AG10803 (cell line): Measurements from ENCODE around the gene ZBTB24.

Source experiments
- DNase-seq: peaks from one replicate; pipeline ENCODE4 v3.0.0; 2010; ENCODE audit warnings: low read depth
- H3K4me3 ChIP-seq: 2 replicates; pipeline ENCODE4 v1.5.1; 2011; ENCODE audit warnings: mild to moderate bottlenecking, low read length, control low read depth
- TF ChIP-seq, protein P1 (sequence below): conservative IDR thresholded peaks from 2 replicates; pipeline ENCODE4 v1.5.1; 2011; ENCODE audit warnings: mild to moderate bottlenecking, low read length, control low read depth, inconsistent platforms

The ZBTB24 gene

DNA sequence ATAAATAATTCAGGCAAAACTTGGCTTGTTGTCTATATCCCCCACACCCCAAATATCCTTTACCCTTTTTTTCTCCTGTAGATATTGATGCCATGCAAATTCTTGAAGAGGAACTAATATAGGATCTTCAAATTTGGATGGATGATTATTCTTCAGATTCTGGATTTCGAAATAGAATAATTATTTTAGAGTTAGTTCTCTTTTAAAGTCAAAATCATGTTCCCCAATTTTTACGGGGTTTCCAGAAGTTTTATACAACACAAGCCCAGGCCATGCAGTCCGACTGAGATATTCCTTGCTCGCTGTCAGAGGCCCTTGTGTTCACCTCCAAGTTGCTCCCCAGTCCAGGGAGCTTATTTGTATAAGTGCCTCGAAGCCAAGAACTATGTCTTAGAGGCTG is 47.0 kb downstream of the ZBTB24 start:
- no peak for DNase-seq
- H3K4me3 ChIP-seq, result no peak overlapping the region
- TF ChIP-seq, protein P1, sequence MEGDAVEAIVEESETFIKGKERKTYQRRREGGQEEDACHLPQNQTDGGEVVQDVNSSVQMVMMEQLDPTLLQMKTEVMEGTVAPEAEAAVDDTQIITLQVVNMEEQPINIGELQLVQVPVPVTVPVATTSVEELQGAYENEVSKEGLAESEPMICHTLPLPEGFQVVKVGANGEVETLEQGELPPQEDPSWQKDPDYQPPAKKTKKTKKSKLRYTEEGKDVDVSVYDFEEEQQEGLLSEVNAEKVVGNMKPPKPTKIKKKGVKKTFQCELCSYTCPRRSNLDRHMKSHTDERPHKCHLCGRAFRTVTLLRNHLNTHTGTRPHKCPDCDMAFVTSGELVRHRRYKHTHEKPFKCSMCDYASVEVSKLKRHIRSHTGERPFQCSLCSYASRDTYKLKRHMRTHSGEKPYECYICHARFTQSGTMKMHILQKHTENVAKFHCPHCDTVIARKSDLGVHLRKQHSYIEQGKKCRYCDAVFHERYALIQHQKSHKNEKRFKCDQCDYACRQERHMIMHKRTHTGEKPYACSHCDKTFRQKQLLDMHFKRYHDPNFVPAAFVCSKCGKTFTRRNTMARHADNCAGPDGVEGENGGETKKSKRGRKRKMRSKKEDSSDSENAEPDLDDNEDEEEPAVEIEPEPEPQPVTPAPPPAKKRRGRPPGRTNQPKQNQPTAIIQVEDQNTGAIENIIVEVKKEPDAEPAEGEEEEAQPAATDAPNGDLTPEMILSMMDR, result no peak

GRCh38 chr6:109434456-109434855 is 48.6 kb downstream of the ZBTB24 start:
- no peak overlapping the region for H3K4me3 ChIP-seq
- TF ChIP-seq, protein P1, result no peak
- peak; percentile 60 for DNase-seq

- H3K4me3 ChIP-seq, result no peak overlapping the region
- DNase-seq, result no peak
- TF ChIP-seq, protein P1, result no peak
Observed at GRCh38 chr6:109429496-109429895, 53.5 kb downstream of the ZBTB24 start.

DNA sequence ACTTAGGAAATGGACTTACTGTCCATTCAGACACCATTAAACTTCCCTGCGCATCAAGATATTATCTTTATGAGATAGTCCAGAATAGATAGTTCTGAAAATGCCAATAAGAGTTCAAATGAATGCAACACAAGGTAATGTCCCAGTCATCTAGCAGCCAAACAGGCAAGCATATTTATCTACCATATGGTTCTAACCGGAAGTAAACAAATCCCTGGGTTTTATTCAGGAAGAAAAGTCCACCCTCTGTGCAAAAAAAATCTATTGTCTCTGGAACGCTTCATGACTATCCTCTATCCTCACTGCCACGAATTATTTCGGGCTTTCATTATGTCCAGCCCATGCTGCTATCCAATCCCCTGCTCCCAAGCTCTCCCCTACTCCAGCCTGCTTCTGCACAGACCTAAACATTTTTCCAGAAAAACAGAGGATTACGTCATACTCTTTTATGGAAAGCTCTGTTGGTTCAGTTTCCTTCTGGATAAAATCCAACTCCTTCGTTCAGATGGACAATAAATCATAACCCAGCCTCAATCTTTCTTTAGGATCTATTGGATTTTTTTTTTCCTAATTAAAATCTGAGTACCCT is 54.0 kb downstream of the ZBTB24 start:
- no peak overlapping the region for H3K4me3 ChIP-seq
- peak; percentile 52 for DNase-seq
- TF ChIP-seq, protein P1, result no peak

- DNase-seq, result no peak
- H3K4me3 ChIP-seq, result no peak overlapping the region
- TF ChIP-seq, protein P1, result no peak
Observed at GRCh38 chr6:109424946-109425345, 58.1 kb downstream of the ZBTB24 start.

DNA sequence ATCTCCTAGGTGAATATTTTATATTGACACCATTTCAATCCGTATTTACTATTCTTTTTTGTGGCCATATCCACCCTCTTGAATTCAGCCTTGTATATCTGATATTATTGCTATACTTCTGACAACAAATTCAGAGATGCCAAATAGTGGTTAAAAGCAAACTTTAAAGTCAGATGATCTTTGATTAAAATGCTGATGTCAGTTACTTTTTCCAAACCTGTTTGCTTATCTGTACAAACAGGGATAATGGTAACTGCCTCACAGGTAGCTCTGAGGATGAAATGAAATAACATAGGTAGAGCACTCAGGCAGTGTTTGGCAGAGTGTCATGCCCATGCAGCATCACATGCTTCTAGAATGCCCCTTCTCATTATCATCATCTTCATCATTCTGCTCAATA is 61.8 kb downstream of the ZBTB24 start:
- H3K4me3 ChIP-seq, result no peak overlapping the region
- TF ChIP-seq, protein P1, result no peak
- DNase-seq, result no peak

GRCh38 chr6:109420751-109421150 is 62.3 kb downstream of the ZBTB24 start:
- H3K4me3 ChIP-seq, result no peak overlapping the region
- TF ChIP-seq, protein P1, result no peak
- DNase-seq, result no peak
